ENCODE results near the gene ABCC4. TPM values are rescaled to one million over a fixed set of nuclear protein-coding genes. Genes with fewer than 3 reads are reported as not detected.

ABCC4 gene
- total and polyA plus RNA-seq, 2 donors (not counting 1 experiment from before 2014, with no cell fraction given) = 1.8 to 7.1 TPM

DNA sequence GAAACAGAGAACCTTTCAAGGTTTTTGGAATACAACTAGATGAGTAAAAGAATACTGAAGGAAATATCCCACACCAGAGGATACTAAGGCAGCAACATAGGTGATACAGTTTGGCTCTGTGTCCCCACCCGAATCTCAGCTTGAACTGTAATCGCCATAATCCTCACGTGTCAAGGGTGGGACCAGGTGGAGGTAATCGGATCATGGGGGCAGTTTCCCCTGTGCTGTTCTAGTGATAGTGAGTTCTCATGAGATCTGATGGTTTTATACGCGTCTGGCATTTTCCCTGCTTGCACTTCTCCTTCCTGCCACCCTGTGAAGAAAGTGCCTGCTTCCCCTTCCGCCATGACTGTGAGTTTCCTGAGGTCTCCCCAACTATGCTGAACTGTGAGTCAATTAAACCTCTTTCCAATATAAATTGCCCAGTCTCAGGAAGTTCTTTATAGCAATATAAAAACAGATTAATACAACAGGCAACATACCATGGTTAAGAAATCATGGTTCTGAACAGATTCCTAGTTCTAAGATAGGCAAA is 97.0 kb downstream of the ABCC4 start:
- H3K9me3 Mint-ChIP-seq (ENCODE audit: insufficient read depth) = no peaks in the 10 kb centered on the region
- Histone ChIP-seq H4K20me1 (ENCODE audit: control insufficient read depth, insufficient read depth, low read length, poor library complexity, severe bottlenecking) (no peaks in the 10 kb centered on the region), H3K4me1 (ENCODE audit: control insufficient read depth in 2 of 2, insufficient read depth in 2 of 2, low read length in 2 of 2) (peaks cover 6 to 7% of the 10 kb centered on the region in 2 donors), H3K36me3 (replicated peaks in 1 of 2; ENCODE audit: control extremely low read depth in 1 of 2, control insufficient read depth in 1 of 2, extremely low read depth in 1 of 2, insufficient read depth in 2 of 2, low read length in 1 of 2) (peaks cover 0 to 10% of the 10 kb centered on the region in 2 experiments), H2AFZ (ENCODE audit: insufficient read depth, low read depth, low read length, poor library complexity, severe bottlenecking) (no peak overlapping the region), H3K27ac (ENCODE audit: low read length in 2 of 2) (no peak overlapping the region), H3K79me2 (ENCODE audit: control insufficient read depth, insufficient read depth, low read length) (no peaks in the 10 kb centered on the region), H3K9ac (ENCODE audit: low read length) (no peak overlapping the region), H3K4me3 (ENCODE audit: control extremely low read depth in 1 of 5, extremely low read depth in 1 of 5, insufficient read depth in 1 of 5, low read depth in 2 of 5, low read length in 4 of 5) (no peak overlapping the region), H3K27me3 (replicated peaks in 1 of 4; ENCODE audit: control extremely low read depth in 1 of 4, control insufficient read depth in 3 of 4, insufficient read depth in 4 of 4, low read length in 3 of 4) (no peaks in the 10 kb centered on the region), H3K4me2 (replicated peaks; ENCODE audit: low read depth, low read length, poor library complexity, severe bottlenecking) (no peak overlapping the region), H3K9me3 (ENCODE audit: control extremely low read depth in 1 of 3, control insufficient read depth in 2 of 3, insufficient read depth in 1 of 3, low read length in 2 of 3) (no peaks in the 10 kb centered on the region)
- 100% methylated on average over 2 of the region's 7 CpGs for WGBS (ENCODE audit: insufficient coverage)
- no peak for TF ChIP-seq EZH2 (IDR thresholded peaks at IDR 0.05; ENCODE audit: borderline replicate concordance, insufficient read depth, low read depth, low read length, poor library complexity, severe bottlenecking)
- TF ChIP-seq, protein P1, sequence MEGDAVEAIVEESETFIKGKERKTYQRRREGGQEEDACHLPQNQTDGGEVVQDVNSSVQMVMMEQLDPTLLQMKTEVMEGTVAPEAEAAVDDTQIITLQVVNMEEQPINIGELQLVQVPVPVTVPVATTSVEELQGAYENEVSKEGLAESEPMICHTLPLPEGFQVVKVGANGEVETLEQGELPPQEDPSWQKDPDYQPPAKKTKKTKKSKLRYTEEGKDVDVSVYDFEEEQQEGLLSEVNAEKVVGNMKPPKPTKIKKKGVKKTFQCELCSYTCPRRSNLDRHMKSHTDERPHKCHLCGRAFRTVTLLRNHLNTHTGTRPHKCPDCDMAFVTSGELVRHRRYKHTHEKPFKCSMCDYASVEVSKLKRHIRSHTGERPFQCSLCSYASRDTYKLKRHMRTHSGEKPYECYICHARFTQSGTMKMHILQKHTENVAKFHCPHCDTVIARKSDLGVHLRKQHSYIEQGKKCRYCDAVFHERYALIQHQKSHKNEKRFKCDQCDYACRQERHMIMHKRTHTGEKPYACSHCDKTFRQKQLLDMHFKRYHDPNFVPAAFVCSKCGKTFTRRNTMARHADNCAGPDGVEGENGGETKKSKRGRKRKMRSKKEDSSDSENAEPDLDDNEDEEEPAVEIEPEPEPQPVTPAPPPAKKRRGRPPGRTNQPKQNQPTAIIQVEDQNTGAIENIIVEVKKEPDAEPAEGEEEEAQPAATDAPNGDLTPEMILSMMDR (IDR thresholded peaks at IDR 0.05) = no peak
- CTCF ChIA-PET = no interaction called here
- no peaks in the 10 kb centered on the region for H3K27me3 Mint-ChIP-seq
- no peak overlapping the region for H3K27ac Mint-ChIP-seq
- DNase-seq (no peak), ATAC-seq (ENCODE audit: low read depth) (no peak)
- intact Hi-C loops (cut with micrococcal nuclease) = no loop called here
- no peak overlapping the region for H3K4me3 Mint-ChIP-seq
- POLR2A ChIA-PET = no interaction called here
- peaks cover 12% of the 10 kb centered on the region for H3K4me1 Mint-ChIP-seq

DNA sequence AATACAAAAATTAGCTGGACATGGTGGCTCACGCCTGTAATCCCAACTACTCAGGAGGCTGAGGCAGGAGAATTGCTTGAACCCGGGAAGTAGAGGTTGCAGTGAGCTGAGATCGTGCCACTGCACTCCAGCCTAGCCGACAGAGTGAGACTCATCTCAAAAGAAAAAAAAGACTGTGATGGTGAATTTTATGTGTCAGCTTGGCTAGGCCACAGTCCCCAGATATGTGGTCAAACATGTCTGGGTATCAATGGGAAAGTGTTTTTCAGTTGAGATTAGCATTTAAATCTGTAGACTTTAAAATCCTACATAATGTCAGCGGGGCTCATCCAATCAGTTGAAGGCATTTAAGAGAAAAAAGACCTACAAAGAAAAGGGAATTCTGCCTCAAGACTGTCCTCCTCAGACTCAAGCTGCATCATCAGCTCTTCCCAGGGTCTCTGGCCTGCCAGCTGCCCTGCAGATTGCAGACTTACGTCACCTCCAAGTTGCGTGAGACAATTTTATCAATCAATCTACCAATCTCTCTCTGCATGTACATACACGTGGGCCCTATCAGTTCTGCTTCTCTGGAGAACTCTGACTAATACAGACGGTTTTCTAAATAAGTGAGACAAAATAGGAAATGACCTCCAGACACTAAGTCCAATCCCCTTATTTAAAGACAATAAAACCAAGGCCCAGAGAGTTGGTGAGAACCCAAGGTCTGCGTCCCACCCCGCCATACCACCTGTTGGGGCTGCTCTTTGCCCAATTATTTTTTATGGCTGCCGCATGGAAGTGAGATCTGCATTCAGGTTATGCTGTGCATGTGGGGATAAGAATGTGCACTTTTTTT is 99.2 kb downstream of the ABCC4 start:
- Mint-ChIP-seq H3K4me1 (no peaks in the 10 kb centered on the region), H3K27me3 (no peaks in the 10 kb centered on the region), H3K4me3 (no peak overlapping the region), H3K27ac (no peak overlapping the region), H3K9me3 (ENCODE audit: insufficient read depth) (no peaks in the 10 kb centered on the region)
- no peak overlapping the region for H2AFZ ChIP-seq (ENCODE audit: insufficient read depth, low read depth, low read length, poor library complexity, severe bottlenecking)
- H3K4me3 ChIP-seq (ENCODE audit: control extremely low read depth in 1 of 5, extremely low read depth in 1 of 5, insufficient read depth in 1 of 5, low read depth in 2 of 5, low read length in 4 of 5) = no peak overlapping the region
- H3K9me3 ChIP-seq (ENCODE audit: control extremely low read depth in 1 of 3, control insufficient read depth in 2 of 3, insufficient read depth in 1 of 3, low read length in 2 of 3) = no peaks in the 10 kb centered on the region
- TF ChIP-seq EZH2 (IDR thresholded peaks at IDR 0.05; ENCODE audit: borderline replicate concordance, insufficient read depth, low read depth, low read length, poor library complexity, severe bottlenecking) = no peak
- TF ChIP-seq, protein P1 (IDR thresholded peaks at IDR 0.05) = no peak
- H3K36me3 ChIP-seq (replicated peaks in 1 of 2; ENCODE audit: control extremely low read depth in 1 of 2, control insufficient read depth in 1 of 2, extremely low read depth in 1 of 2, insufficient read depth in 2 of 2, low read length in 1 of 2) = peaks cover 0 to 10% of the 10 kb centered on the region in 2 experiments
- H3K4me2 ChIP-seq (replicated peaks; ENCODE audit: low read depth, low read length, poor library complexity, severe bottlenecking) = no peak overlapping the region
- no peak overlapping the region for H3K27ac ChIP-seq (ENCODE audit: low read length in 2 of 2)
- H3K79me2 ChIP-seq (ENCODE audit: control insufficient read depth, insufficient read depth, low read length) = no peaks in the 10 kb centered on the region
- no peaks in the 10 kb centered on the region for H4K20me1 ChIP-seq (ENCODE audit: control insufficient read depth, insufficient read depth, low read length, poor library complexity, severe bottlenecking)
- DNase-seq (no peak), ATAC-seq (ENCODE audit: low read depth) (no peak)
- ChIA-PET POLR2A (no interaction called here), CTCF (interaction anchor here (1.6 kb wide), 1 partner anchor 13 kb away, joined by 5 read pairs; no protein-coding TSS in a partner anchor)
- no peaks in the 10 kb centered on the region for H3K4me1 ChIP-seq (ENCODE audit: control insufficient read depth in 2 of 2, insufficient read depth in 2 of 2, low read length in 2 of 2)
- intact Hi-C loops (cut with micrococcal nuclease) = no loop called here
- no peaks in the 10 kb centered on the region for H3K27me3 ChIP-seq (replicated peaks in 1 of 4; ENCODE audit: control extremely low read depth in 1 of 4, control insufficient read depth in 3 of 4, insufficient read depth in 4 of 4, low read length in 3 of 4)
- 84% methylated on average over 8 of the region's 12 CpGs for WGBS (ENCODE audit: insufficient coverage)
- no peak overlapping the region for H3K9ac ChIP-seq (ENCODE audit: low read length)
